IPS-18c (cell line): ENCODE results near the gene TMEM51.
"Not testable (repeated sequence)": the region's sequence is repeated elsewhere in the genome, so short reads cannot be mapped to it uniquely, and the experiment has no call there.

Experiments used
- H3K4me3 ChIP-seq: 2 replicates; pipeline ENCODE4 v1.7.0; 2013; ENCODE audit warnings: low read depth, mild to moderate bottlenecking, low read length, moderate library complexity; ENCODE audit not compliant: insufficient read depth
- H3K9me3 ChIP-seq: one replicate; pipeline ENCODE4 v1.6.1; 2013; ENCODE audit warnings: mild to moderate bottlenecking, low read length, moderate library complexity; ENCODE audit not compliant: control insufficient read depth, insufficient read depth

TMEM51 gene

GRCh38 chr1:15123270-15123669, 30.3 kb upstream of the TMEM51 start:
- Histone ChIP-seq H3K4me3 (no peak overlapping the region), H3K9me3 (no peaks in the 10 kb centered on the region)

- Histone ChIP-seq H3K4me3 (no peak overlapping the region), H3K9me3 (no peaks in the 10 kb centered on the region)
Measured at GRCh38 chr1:15123925-15124324, 29.6 kb upstream of the TMEM51 start.

GRCh38 chr1:15124362-15125100, 29.0 kb upstream of the TMEM51 start:
- Histone ChIP-seq H3K4me3 (no peak overlapping the region), H3K9me3 (peaks cover under 1% of the 10 kb centered on the region)

- no peak overlapping the region for H3K4me3 ChIP-seq
- H3K9me3 ChIP-seq: peaks cover 4% of the 10 kb centered on the region
Measured at GRCh38 chr1:15125101-15125745, 28.3 kb upstream of the TMEM51 start.

GRCh38 chr1:15128077-15128476, 25.5 kb upstream of the TMEM51 start:
- Histone ChIP-seq H3K4me3 (no peak overlapping the region), H3K9me3 (peaks cover 4% of the 10 kb centered on the region)

GRCh38 chr1:15128520-15129313, 24.8 kb upstream of the TMEM51 start:
- Histone ChIP-seq H3K4me3 (no peak overlapping the region), H3K9me3 (peaks cover 4% of the 10 kb centered on the region)

- no peak overlapping the region for H3K4me3 ChIP-seq
- H3K9me3 ChIP-seq: peaks cover 4% of the 10 kb centered on the region
Measured at GRCh38 chr1:15129944-15130343, 23.6 kb upstream of the TMEM51 start.

- H3K9me3 ChIP-seq: peaks cover 4% of the 10 kb centered on the region
Measured at GRCh38 chr1:15130607-15131006, 22.9 kb upstream of the TMEM51 start.

GRCh38 chr1:15132965-15133364, 20.6 kb upstream of the TMEM51 start:
- peaks cover 4% of the 10 kb centered on the region for H3K9me3 ChIP-seq

More at GRCh38 chr1:15130607-15131006, 22.9 kb upstream of the TMEM51 start:
- no peak overlapping the region for H3K4me3 ChIP-seq

GRCh38 chr1:15134285-15134684, 19.3 kb upstream of the TMEM51 start:
- H3K9me3 ChIP-seq: peaks cover 4% of the 10 kb centered on the region
- H3K4me3 ChIP-seq: no peak overlapping the region

More at GRCh38 chr1:15132965-15133364, 20.6 kb upstream of the TMEM51 start:
- H3K4me3 ChIP-seq: no peak overlapping the region

GRCh38 chr1:15135604-15136003, 17.9 kb upstream of the TMEM51 start:
- H3K9me3 ChIP-seq, H3K4me3 ChIP-seq: not testable (repeated sequence)

- H3K4me3 ChIP-seq: no peak overlapping the region
- peaks cover 3% of the 10 kb centered on the region for H3K9me3 ChIP-seq
Measured at GRCh38 chr1:15137809-15138208, 15.7 kb upstream of the TMEM51 start.

GRCh38 chr1:15139654-15140350, 13.7 kb upstream of the TMEM51 start:
- no peak overlapping the region for H3K4me3 ChIP-seq
- H3K9me3 ChIP-seq: peaks cover 3% of the 10 kb centered on the region

GRCh38 chr1:15141935-15142539, 11.5 kb upstream of the TMEM51 start:
- Histone ChIP-seq H3K4me3 (no peak overlapping the region), H3K9me3 (peaks cover 3% of the 10 kb centered on the region)

GRCh38 chr1:15145327-15145726, 8.2 kb upstream of the TMEM51 start:
- peaks cover 3% of the 10 kb centered on the region for H3K9me3 ChIP-seq
- H3K4me3 ChIP-seq: no peak overlapping the region

- no peak overlapping the region for H3K4me3 ChIP-seq
- H3K9me3 ChIP-seq: peaks cover 3% of the 10 kb centered on the region
Measured at GRCh38 chr1:15146142-15146680, 7.3 kb upstream of the TMEM51 start.

- Histone ChIP-seq H3K4me3 (no peak overlapping the region), H3K9me3 (peaks cover 3% of the 10 kb centered on the region)
Measured at GRCh38 chr1:15146971-15147376, 6.6 kb upstream of the TMEM51 start.
